ENCODE data around the gene NAGK. TPM values are rescaled to one million over a fixed set of nuclear protein-coding genes. Genes with fewer than 3 reads are reported as not detected.

NAGK gene
- total RNA-seq, 1 experiment from 2014 or later = 58.9 TPM

DNA sequence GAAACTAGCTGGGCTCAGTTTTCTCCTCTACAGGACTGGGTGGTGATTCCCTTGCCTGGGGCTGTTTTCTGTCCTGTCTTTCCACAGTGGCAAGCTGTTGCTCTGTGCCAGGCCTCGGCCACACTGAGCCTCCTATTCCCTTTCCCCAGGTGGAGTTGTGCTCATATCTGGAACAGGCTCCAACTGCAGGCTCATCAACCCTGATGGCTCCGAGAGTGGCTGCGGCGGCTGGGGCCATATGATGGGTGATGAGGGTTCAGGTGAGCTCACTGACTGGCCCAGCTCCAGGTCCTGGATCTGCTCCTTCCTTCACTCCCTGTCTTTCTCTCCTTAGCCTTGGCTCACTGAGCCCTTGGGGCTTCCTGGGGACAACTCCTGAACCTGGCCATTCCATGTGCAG, 4.0 kb downstream of the NAGK start (continued):
- TF ChIP-seq, protein P1, sequence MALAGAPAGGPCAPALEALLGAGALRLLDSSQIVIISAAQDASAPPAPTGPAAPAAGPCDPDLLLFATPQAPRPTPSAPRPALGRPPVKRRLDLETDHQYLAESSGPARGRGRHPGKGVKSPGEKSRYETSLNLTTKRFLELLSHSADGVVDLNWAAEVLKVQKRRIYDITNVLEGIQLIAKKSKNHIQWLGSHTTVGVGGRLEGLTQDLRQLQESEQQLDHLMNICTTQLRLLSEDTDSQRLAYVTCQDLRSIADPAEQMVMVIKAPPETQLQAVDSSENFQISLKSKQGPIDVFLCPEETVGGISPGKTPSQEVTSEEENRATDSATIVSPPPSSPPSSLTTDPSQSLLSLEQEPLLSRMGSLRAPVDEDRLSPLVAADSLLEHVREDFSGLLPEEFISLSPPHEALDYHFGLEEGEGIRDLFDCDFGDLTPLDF (CRISPR knock-in tag; IDR thresholded peaks at IDR 0.05) = no peak

DNA sequence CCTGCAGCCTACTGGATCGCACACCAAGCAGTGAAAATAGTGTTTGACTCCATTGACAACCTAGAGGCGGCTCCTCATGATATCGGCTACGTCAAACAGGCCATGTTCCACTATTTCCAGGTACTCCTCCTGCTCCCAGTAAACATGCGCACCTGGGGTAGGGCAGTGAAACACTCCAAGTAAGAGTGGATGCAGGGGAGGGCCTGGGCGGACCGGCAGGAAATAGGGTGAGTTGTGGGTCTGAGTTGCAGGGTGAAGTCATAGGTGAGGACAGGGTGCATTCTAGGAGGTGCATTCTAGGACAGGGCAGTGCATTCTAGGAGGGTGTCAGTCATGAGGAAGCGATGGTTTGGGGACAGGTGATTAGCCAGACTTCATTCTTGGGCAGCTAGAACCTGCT, 5.0 kb downstream of the NAGK start:
- no peak overlapping the region for H3K4me3 Mint-ChIP-seq
- ATAC-seq = no peak

DNA sequence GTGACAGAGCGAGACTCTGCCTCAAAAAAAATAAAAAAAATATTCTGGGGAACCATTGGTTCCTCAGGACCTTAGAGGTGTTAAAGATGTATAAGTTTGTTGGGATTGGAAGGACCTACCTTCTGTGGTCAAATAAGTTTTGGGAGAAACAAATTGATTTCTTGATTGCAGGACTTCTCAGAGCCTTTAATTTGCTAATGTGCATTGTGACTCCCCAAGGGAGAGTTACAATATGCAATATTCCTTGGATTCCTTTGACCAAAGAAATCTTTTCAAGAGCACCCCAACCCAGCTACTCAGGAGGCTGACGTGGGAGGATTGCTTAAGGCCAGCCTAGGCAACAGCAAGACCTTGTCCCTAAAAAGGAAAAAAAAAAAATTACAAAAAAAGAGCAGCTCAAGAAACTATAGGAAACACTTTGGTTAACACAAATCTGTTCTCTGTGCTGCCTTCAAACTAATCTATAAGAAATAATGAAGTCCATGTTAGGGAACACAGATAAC, 6.5 kb downstream of the NAGK start:
- no peak for ATAC-seq
- H3K36me3 Mint-ChIP-seq = peaks cover 52% of the 10 kb centered on the region
- CTCF ChIA-PET = no interaction called here
- H3K27ac Mint-ChIP-seq = no peak overlapping the region
- DNase-seq (ENCODE audit: low spot score) = no peak
- H3K4me3 Mint-ChIP-seq = no peak overlapping the region
- POLR2A ChIA-PET = interaction anchor here (0.6 kb wide), 1 partner anchor 10 kb away, joined by 3 read pairs; no protein-coding TSS in a partner anchor
- H3K9me3 Mint-ChIP-seq = no peaks in the 10 kb centered on the region
- H3K27me3 Mint-ChIP-seq (ENCODE audit: low read depth) = no peaks in the 10 kb centered on the region
- TF ChIP-seq ZBTB21 (CRISPR knock-in tag; IDR thresholded peaks at IDR 0.05; ENCODE audit: borderline replicate concordance) (no peak), RELA (CRISPR knock-in tag; IDR thresholded peaks at IDR 0.05; ENCODE audit: borderline replicate concordance) (no peak)
- TF ChIP-seq, protein P2, sequence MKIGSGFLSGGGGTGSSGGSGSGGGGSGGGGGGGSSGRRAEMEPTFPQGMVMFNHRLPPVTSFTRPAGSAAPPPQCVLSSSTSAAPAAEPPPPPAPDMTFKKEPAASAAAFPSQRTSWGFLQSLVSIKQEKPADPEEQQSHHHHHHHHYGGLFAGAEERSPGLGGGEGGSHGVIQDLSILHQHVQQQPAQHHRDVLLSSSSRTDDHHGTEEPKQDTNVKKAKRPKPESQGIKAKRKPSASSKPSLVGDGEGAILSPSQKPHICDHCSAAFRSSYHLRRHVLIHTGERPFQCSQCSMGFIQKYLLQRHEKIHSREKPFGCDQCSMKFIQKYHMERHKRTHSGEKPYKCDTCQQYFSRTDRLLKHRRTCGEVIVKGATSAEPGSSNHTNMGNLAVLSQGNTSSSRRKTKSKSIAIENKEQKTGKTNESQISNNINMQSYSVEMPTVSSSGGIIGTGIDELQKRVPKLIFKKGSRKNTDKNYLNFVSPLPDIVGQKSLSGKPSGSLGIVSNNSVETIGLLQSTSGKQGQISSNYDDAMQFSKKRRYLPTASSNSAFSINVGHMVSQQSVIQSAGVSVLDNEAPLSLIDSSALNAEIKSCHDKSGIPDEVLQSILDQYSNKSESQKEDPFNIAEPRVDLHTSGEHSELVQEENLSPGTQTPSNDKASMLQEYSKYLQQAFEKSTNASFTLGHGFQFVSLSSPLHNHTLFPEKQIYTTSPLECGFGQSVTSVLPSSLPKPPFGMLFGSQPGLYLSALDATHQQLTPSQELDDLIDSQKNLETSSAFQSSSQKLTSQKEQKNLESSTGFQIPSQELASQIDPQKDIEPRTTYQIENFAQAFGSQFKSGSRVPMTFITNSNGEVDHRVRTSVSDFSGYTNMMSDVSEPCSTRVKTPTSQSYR (CRISPR knock-in tag; IDR thresholded peaks at IDR 0.05) = no peak
- TF ChIP-seq, protein P1 (CRISPR knock-in tag; IDR thresholded peaks at IDR 0.05) = no peak
- peaks cover 17% of the 10 kb centered on the region for H3K4me1 Mint-ChIP-seq

More for the DNA sequence above, 5.0 kb downstream of the NAGK start:
- CTCF ChIA-PET = no interaction called here
- no peaks in the 10 kb centered on the region for H3K9me3 Mint-ChIP-seq
- H3K4me1 Mint-ChIP-seq = peaks cover 27% of the 10 kb centered on the region
- POLR2A ChIA-PET = no interaction called here
- H3K27ac Mint-ChIP-seq = no peak overlapping the region
- TF ChIP-seq EMX1 (CRISPR knock-in tag; IDR thresholded peaks at IDR 0.05) (no peak), SMAD4 (CRISPR knock-in tag; IDR thresholded peaks at IDR 0.05) (no peak), ELF4 (CRISPR knock-in tag; IDR thresholded peaks at IDR 0.05; ENCODE audit: low read depth) (no peak), ZNF423 (CRISPR knock-in tag; IDR thresholded peaks at IDR 0.05) (no peak), RELA (CRISPR knock-in tag; IDR thresholded peaks at IDR 0.05; ENCODE audit: borderline replicate concordance) (no peak), ZNF138 (CRISPR knock-in tag; conservative IDR thresholded peaks at IDR 0.05) (no peak), RORB (CRISPR knock-in tag; IDR thresholded peaks at IDR 0.05) (no peak), TEAD1 (CRISPR knock-in tag; IDR thresholded peaks at IDR 0.05) (no peak), MXD4 (CRISPR knock-in tag; IDR thresholded peaks at IDR 0.05; ENCODE audit: borderline replicate concordance) (no peak), ATF1 (CRISPR knock-in tag; IDR thresholded peaks at IDR 0.05) (no peak), FOXK1 (CRISPR knock-in tag; IDR thresholded peaks at IDR 0.05) (no peak), IRF2 (CRISPR knock-in tag; IDR thresholded peaks at IDR 0.05; ENCODE audit: borderline replicate concordance, low read depth) (no peak)
- TF ChIP-seq, protein P3, sequence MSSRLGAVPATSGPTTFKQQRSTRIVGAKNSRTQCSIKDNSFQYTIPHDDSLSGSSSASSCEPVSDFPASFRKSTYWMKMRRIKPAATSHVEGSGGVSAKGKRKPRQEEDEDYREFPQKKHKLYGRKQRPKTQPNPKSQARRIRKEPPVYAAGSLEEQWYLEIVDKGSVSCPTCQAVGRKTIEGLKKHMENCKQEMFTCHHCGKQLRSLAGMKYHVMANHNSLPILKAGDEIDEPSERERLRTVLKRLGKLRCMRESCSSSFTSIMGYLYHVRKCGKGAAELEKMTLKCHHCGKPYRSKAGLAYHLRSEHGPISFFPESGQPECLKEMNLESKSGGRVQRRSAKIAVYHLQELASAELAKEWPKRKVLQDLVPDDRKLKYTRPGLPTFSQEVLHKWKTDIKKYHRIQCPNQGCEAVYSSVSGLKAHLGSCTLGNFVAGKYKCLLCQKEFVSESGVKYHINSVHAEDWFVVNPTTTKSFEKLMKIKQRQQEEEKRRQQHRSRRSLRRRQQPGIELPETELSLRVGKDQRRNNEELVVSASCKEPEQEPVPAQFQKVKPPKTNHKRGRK (CRISPR knock-in tag; IDR thresholded peaks at IDR 0.05; ENCODE audit: borderline replicate concordance) = no peak
- TF ChIP-seq, protein P4, sequence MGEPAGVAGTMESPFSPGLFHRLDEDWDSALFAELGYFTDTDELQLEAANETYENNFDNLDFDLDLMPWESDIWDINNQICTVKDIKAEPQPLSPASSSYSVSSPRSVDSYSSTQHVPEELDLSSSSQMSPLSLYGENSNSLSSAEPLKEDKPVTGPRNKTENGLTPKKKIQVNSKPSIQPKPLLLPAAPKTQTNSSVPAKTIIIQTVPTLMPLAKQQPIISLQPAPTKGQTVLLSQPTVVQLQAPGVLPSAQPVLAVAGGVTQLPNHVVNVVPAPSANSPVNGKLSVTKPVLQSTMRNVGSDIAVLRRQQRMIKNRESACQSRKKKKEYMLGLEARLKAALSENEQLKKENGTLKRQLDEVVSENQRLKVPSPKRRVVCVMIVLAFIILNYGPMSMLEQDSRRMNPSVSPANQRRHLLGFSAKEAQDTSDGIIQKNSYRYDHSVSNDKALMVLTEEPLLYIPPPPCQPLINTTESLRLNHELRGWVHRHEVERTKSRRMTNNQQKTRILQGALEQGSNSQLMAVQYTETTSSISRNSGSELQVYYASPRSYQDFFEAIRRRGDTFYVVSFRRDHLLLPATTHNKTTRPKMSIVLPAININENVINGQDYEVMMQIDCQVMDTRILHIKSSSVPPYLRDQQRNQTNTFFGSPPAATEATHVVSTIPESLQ (CRISPR knock-in tag; IDR thresholded peaks at IDR 0.05) = no peak
- no peaks in the 10 kb centered on the region for H3K27me3 Mint-ChIP-seq (ENCODE audit: low read depth)
- peaks cover 44% of the 10 kb centered on the region for H3K36me3 Mint-ChIP-seq
- no peak for DNase-seq (ENCODE audit: low spot score)
